DND-41 (cell line): ENCODE data around the gene SETD3.

Experiments used
- ATAC-seq: fragments of 200-7000 bp; cut with Tn5 transposase; 3 replicates; pipeline ENCODE4 v1.9.1; 2021; ENCODE audit warnings: low read depth; ENCODE audit not compliant: insufficient read depth
- DNase-seq: peaks from one replicate; pipeline ENCODE4 v3.0.0-alpha.2; 2020
- H2AFZ ChIP-seq: 2 replicates; pipeline ENCODE4 v1.6.0; 2012; ENCODE audit warnings: low read depth, low read length
- H3K27ac ChIP-seq: 2 replicates; pipeline ENCODE4 v1.5.1; 2012; ENCODE audit warnings: low read length, inconsistent platforms
- H3K27me3 ChIP-seq: fragments of 200-600 bp; sonication (generic); 2 replicates; pipeline ENCODE4 v1.6.0; 2012; ENCODE audit warnings: low read length, mild to moderate bottlenecking, inconsistent platforms; ENCODE audit not compliant: insufficient read depth, poor library complexity
- H3K36me3 ChIP-seq: 2 replicates; pipeline ENCODE4 v1.5.1; 2012; ENCODE audit warnings: low read length, inconsistent platforms; ENCODE audit not compliant: insufficient read depth
- H3K4me1 ChIP-seq: 2 replicates; pipeline ENCODE4 v1.5.1; 2012; ENCODE audit warnings: mild to moderate bottlenecking, low read length; ENCODE audit not compliant: insufficient read depth
- H3K4me2 ChIP-seq: 2 replicates; pipeline ENCODE4 v1.6.0; 2012; ENCODE audit warnings: mild to moderate bottlenecking, moderate library complexity, low read length, inconsistent platforms; ENCODE audit not compliant: insufficient read depth
- H3K4me3 ChIP-seq, 2 experiments: fragments of 200-600 bp in 1 of 2; shearing (Covaris generic) in 1 of 2; 2 replicates each; pipeline ENCODE4 v1.5.1; 2012 to 2016; ENCODE audit warnings: inconsistent platforms in 2 of 2, low read length in 2 of 2, mild to moderate bottlenecking in 2 of 2, low read depth in 1 of 2, moderate library complexity in 1 of 2
- H3K79me2 ChIP-seq: 2 replicates; pipeline ENCODE4 v1.6.0; 2012; ENCODE audit warnings: low read length, inconsistent platforms; ENCODE audit not compliant: insufficient read depth
- H3K9ac ChIP-seq: 2 replicates; pipeline ENCODE4 v1.6.0; 2012; ENCODE audit warnings: low read depth, mild to moderate bottlenecking, inconsistent platforms, low read length, moderate library complexity
- H3K9me3 ChIP-seq: 2 replicates; pipeline ENCODE4 v1.5.1; 2012; ENCODE audit warnings: low read length, moderate library complexity, mild to moderate bottlenecking, inconsistent platforms; ENCODE audit not compliant: insufficient read depth, severe bottlenecking
- H4K20me1 ChIP-seq: 2 replicates; pipeline ENCODE4 v1.6.0; 2012; ENCODE audit warnings: low read length; ENCODE audit not compliant: insufficient read depth
- EZH2 ChIP-seq: IDR thresholded peaks from 3 replicates; pipeline ENCODE4 v1.6.1; 2012; ENCODE audit warnings: borderline replicate concordance, low read depth, mild to moderate bottlenecking, moderate library complexity, low read length, inconsistent platforms; ENCODE audit not compliant: severe bottlenecking
- TF ChIP-seq, protein P1 (sequence below): IDR thresholded peaks from 2 replicates; pipeline ENCODE4 v1.5.1; 2012; ENCODE audit warnings: borderline replicate concordance, low read length, moderate library complexity, mild to moderate bottlenecking; ENCODE audit not compliant: poor library complexity, severe bottlenecking; ENCODE audit errors: extremely low read depth

The SETD3 gene

DNA sequence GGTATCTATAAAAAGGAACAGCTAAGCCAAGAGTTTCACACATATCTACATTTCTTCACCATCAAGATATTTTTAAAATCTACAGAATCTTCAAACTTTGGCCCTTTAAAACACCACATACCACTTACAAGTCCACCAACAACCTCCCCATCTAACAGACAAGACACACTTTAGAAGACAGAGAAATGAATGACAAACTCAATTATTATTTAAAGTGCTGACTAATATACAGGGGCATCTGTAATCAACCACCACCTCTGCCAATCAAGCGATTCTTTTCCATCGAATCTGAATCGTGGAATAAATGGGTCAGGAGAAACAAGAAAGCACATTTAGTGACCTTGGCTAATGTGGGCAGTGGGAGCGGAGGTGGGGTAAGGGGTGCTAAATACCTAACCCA is 7.7 kb downstream of the SETD3 start:
- Histone ChIP-seq H3K4me1 (no peaks in the 10 kb centered on the region), H3K9ac (no peak overlapping the region), H3K27me3 (no peaks in the 10 kb centered on the region), H3K9me3 (no peaks in the 10 kb centered on the region), H3K4me2 (no peak overlapping the region), H4K20me1 (peaks cover 78% of the 10 kb centered on the region), H3K36me3 (no peaks in the 10 kb centered on the region), H3K4me3 (no peak overlapping the region), H3K27ac (no peak overlapping the region), H3K79me2 (peaks cover 100% of the 10 kb centered on the region), H2AFZ (no peak overlapping the region)
- ATAC-seq = no peak
- DNase-seq = no peak
- TF ChIP-seq, protein P1, sequence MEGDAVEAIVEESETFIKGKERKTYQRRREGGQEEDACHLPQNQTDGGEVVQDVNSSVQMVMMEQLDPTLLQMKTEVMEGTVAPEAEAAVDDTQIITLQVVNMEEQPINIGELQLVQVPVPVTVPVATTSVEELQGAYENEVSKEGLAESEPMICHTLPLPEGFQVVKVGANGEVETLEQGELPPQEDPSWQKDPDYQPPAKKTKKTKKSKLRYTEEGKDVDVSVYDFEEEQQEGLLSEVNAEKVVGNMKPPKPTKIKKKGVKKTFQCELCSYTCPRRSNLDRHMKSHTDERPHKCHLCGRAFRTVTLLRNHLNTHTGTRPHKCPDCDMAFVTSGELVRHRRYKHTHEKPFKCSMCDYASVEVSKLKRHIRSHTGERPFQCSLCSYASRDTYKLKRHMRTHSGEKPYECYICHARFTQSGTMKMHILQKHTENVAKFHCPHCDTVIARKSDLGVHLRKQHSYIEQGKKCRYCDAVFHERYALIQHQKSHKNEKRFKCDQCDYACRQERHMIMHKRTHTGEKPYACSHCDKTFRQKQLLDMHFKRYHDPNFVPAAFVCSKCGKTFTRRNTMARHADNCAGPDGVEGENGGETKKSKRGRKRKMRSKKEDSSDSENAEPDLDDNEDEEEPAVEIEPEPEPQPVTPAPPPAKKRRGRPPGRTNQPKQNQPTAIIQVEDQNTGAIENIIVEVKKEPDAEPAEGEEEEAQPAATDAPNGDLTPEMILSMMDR = no peak
- TF ChIP-seq EZH2 = no peak

DNA sequence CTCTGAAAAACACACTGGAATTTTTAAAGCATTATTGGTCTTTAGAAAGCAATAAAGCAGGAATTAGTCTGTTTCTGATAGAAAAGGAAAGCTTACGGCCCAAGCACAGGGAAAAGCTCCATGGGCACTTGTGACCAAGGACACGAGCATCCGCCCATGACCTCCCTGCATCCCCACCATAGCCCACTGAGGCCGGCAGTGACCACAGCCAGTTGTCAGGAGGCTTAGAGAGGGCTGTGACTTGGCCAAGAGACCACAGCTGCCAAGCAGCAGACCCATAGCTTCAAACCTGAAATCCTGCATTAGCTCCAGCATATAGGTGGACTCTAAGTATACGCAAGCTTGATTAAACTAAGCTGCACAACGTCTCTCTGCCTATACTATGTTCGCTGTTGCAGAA is 8.9 kb downstream of the SETD3 start:
- Histone ChIP-seq H3K27ac (no peak overlapping the region), H3K27me3 (no peaks in the 10 kb centered on the region), H3K9me3 (no peaks in the 10 kb centered on the region), H3K4me2 (no peak overlapping the region), H3K9ac (no peak overlapping the region), H4K20me1 (peaks cover 82% of the 10 kb centered on the region), H3K36me3 (peaks cover 4% of the 10 kb centered on the region; the same call in 1 of the 2 replicates), H2AFZ (no peak overlapping the region), H3K4me3 (no peak overlapping the region), H3K4me1 (no peaks in the 10 kb centered on the region), H3K79me2 (peaks cover 100% of the 10 kb centered on the region)
- TF ChIP-seq, protein P1 = no peak
- TF ChIP-seq EZH2 = no peak
- DNase-seq (no peak), ATAC-seq (no peak)

DNA sequence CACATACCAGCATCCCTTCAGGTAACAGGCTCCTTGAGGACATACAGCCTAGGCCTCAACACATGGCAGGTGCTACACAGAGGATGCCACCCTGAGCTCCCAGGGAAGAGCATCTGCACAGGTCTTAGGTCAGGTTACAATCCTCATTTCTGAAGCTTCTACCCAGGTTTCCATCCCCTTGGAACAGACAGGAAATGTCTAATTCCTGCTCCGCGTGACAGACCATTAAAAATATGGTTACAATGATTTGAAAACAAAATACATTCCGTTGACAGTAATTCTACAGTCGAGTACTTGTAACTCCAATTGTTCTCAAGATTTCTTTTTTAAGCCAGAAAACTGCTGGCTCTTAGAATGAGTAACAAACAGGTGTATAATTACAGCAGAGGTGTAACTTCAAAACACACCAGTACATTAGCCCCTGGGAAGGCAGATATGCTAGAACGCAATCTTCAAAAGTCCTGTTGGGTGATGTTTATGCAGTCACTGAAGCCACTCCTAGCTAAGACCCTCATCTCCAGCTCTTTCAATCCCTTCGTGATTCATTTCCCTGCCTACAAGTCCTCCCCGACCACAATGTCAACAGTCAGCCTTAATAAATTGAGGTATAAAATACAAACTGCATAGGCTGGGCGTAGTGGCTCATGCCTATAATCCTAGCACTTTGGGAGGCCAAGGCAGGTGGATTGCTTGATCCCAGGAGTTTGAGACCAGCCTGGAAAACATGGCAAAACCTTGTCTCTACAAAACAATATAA is 11.6 kb downstream of the SETD3 start:
- TF ChIP-seq EZH2 = no peak
- TF ChIP-seq, protein P1 = no peak
- Histone ChIP-seq H2AFZ (no peak overlapping the region), H3K4me1 (no peaks in the 10 kb centered on the region), H3K4me2 (no peak overlapping the region), H3K27me3 (no peaks in the 10 kb centered on the region), H3K27ac (no peak overlapping the region), H3K9me3 (no peaks in the 10 kb centered on the region), H3K4me3 (no peak overlapping the region), H3K36me3 (peaks cover 20% of the 10 kb centered on the region), H3K9ac (no peak overlapping the region), H3K79me2 (peaks cover 94% of the 10 kb centered on the region), H4K20me1 (peaks cover 89% of the 10 kb centered on the region)
- ATAC-seq (no peak), DNase-seq (no peak)
